Spleen (tissue), 7 donors: ENCODE results near the gene DPP3.

Source experiments
- POLR2A ChIP-seq, 3 donors: fragments of 450-650 bp; IDR thresholded peaks; one replicate each; pipeline ENCODE4 v1.5.1; 2017; ENCODE audit warnings: antibody characterized with exemption in 3 of 3, mild to moderate bottlenecking in 1 of 3
- TF ChIP-seq, protein P1 (sequence below), 11 experiments: fragments of 200-600 bp in 7 of 11; fragments of 450-650 bp in 4 of 11; sonication (generic) in 4 of 11; IDR thresholded peaks in 8 of 11; conservative IDR thresholded peaks in 3 of 11; 1 replicate in 7 of 11; 2 replicates in 4 of 11; pipeline versions ENCODE4 v1.4.0 to v1.8.0; 2016 to 2021; ENCODE audit warnings: antibody characterized with exemption in 11 of 11, inconsistent platforms in 4 of 11, mild to moderate bottlenecking in 1 of 11
- donor health status: DM: no; HTN: no; CAD: no; lungs with moderate emphysema.
- donor health status: DM: no; HTN: no; CAD: no.
- donor health status: DM: no; HTN: no; CAD: no.

GRCh38 chr11:66529069-66529468 is 48.8 kb downstream of the DPP3 start:
- TF ChIP-seq POLR2A (IDR thresholded peaks at IDR 0.05) = no peak
- TF ChIP-seq, protein P1, sequence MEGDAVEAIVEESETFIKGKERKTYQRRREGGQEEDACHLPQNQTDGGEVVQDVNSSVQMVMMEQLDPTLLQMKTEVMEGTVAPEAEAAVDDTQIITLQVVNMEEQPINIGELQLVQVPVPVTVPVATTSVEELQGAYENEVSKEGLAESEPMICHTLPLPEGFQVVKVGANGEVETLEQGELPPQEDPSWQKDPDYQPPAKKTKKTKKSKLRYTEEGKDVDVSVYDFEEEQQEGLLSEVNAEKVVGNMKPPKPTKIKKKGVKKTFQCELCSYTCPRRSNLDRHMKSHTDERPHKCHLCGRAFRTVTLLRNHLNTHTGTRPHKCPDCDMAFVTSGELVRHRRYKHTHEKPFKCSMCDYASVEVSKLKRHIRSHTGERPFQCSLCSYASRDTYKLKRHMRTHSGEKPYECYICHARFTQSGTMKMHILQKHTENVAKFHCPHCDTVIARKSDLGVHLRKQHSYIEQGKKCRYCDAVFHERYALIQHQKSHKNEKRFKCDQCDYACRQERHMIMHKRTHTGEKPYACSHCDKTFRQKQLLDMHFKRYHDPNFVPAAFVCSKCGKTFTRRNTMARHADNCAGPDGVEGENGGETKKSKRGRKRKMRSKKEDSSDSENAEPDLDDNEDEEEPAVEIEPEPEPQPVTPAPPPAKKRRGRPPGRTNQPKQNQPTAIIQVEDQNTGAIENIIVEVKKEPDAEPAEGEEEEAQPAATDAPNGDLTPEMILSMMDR (IDR thresholded peaks at IDR 0.05 in 8 of 11, conservative IDR thresholded peaks at IDR 0.05 in 3 of 11) = no peak
